ENCODE data around the gene KHK.
A peak's percentile ranks its signal among the peaks of the same experiment; 100 is the strongest.

The KHK gene

GRCh38 chr2:27123302-27124150, 37.0 kb downstream of the KHK start, which contains the start of gene ABHD1:
Gene ABHD1, plus strand, starts transcription at chr2:27123815. Its CDS starts 134 bp downstream, at chr2:27123949.
- DNase-seq (ENCODE audit: low read depth), result peak; percentile 59
- Histone ChIP-seq H3K27me3 (replicated peaks; ENCODE audit: control insufficient read depth, insufficient read depth, low read length) (peaks cover 7% of the 10 kb centered on the region), H3K4me3 (ENCODE audit: low read length) (peak within 1 kb of the TSS; percentile 80), H3K9me3 (ENCODE audit: control insufficient read depth, low read length) (no peaks in the 10 kb centered on the region), H3K36me3 (ENCODE audit: control insufficient read depth, insufficient read depth, low read length, severe bottlenecking) (no peaks in the 10 kb centered on the region), H3K9ac (ENCODE audit: low read length) (peak within 1 kb of the TSS; percentile 79), H3K4me1 (ENCODE audit: control insufficient read depth, insufficient read depth, low read length) (peaks cover 14% of the 10 kb centered on the region)

- peaks cover 10% of the 10 kb centered on the region for H3K36me3 ChIP-seq (ENCODE audit: control insufficient read depth, insufficient read depth, low read length, severe bottlenecking)
- H3K4me1 ChIP-seq (ENCODE audit: control insufficient read depth, insufficient read depth, low read length), result peaks cover 13% of the 10 kb centered on the region
- no peak overlapping the region for H3K9ac ChIP-seq (ENCODE audit: low read length)
- no peaks in the 10 kb centered on the region for H3K9me3 ChIP-seq (ENCODE audit: control insufficient read depth, low read length)
- peaks cover 7% of the 10 kb centered on the region for H3K27me3 ChIP-seq (replicated peaks; ENCODE audit: control insufficient read depth, insufficient read depth, low read length)
- no peak overlapping the region for H3K4me3 ChIP-seq (ENCODE audit: low read length)
- DNase-seq (ENCODE audit: low read depth), result no peak
Observed at GRCh38 chr2:27125104-27125503, 38.5 kb downstream of the KHK start.

- peaks cover 22% of the 10 kb centered on the region for H3K36me3 ChIP-seq (ENCODE audit: control insufficient read depth, insufficient read depth, low read length, severe bottlenecking)
- H3K27me3 ChIP-seq (replicated peaks; ENCODE audit: control insufficient read depth, insufficient read depth, low read length), result peaks cover 7% of the 10 kb centered on the region
Observed at GRCh38 chr2:27126252-27126710, 39.7 kb downstream of the KHK start.

GRCh38 chr2:27127883-27128667, 41.5 kb downstream of the KHK start:
- peaks cover 31% of the 10 kb centered on the region for H3K4me1 ChIP-seq (ENCODE audit: control insufficient read depth, insufficient read depth, low read length)
- H3K36me3 ChIP-seq (ENCODE audit: control insufficient read depth, insufficient read depth, low read length, severe bottlenecking), result peaks cover 40% of the 10 kb centered on the region
- H3K4me3 ChIP-seq (ENCODE audit: low read length), result no peak overlapping the region
- H3K9ac ChIP-seq (ENCODE audit: low read length), result no peak overlapping the region
- no peak for DNase-seq (ENCODE audit: low read depth)
- no peaks in the 10 kb centered on the region for H3K27me3 ChIP-seq (replicated peaks; ENCODE audit: control insufficient read depth, insufficient read depth, low read length)
- H3K9me3 ChIP-seq (ENCODE audit: control insufficient read depth, low read length), result no peaks in the 10 kb centered on the region

More at GRCh38 chr2:27126252-27126710, 39.7 kb downstream of the KHK start:
- H3K9me3 ChIP-seq (ENCODE audit: control insufficient read depth, low read length), result no peaks in the 10 kb centered on the region
- H3K4me3 ChIP-seq (ENCODE audit: low read length), result no peak overlapping the region
- peaks cover 14% of the 10 kb centered on the region for H3K4me1 ChIP-seq (ENCODE audit: control insufficient read depth, insufficient read depth, low read length)
- H3K9ac ChIP-seq (ENCODE audit: low read length), result peak overlapping the region; percentile 6
- no peak for DNase-seq (ENCODE audit: low read depth)

- peak overlapping the region; percentile 5 for H3K9ac ChIP-seq (ENCODE audit: low read length)
- no peak for DNase-seq (ENCODE audit: low read depth)
- H3K36me3 ChIP-seq (ENCODE audit: control insufficient read depth, insufficient read depth, low read length, severe bottlenecking), result peaks cover 41% of the 10 kb centered on the region
- no peak overlapping the region for H3K4me3 ChIP-seq (ENCODE audit: low read length)
- H3K4me1 ChIP-seq (ENCODE audit: control insufficient read depth, insufficient read depth, low read length), result peaks cover 33% of the 10 kb centered on the region
- H3K27me3 ChIP-seq (replicated peaks; ENCODE audit: control insufficient read depth, insufficient read depth, low read length), result no peaks in the 10 kb centered on the region
- H3K9me3 ChIP-seq (ENCODE audit: control insufficient read depth, low read length), result no peaks in the 10 kb centered on the region
Observed at GRCh38 chr2:27128668-27129571, 42.3 kb downstream of the KHK start.

GRCh38 chr2:27130396-27130795, 43.8 kb downstream of the KHK start:
- peaks cover 33% of the 10 kb centered on the region for H3K4me1 ChIP-seq (ENCODE audit: control insufficient read depth, insufficient read depth, low read length)
- no peak overlapping the region for H3K9ac ChIP-seq (ENCODE audit: low read length)
- H3K9me3 ChIP-seq (ENCODE audit: control insufficient read depth, low read length), result no peaks in the 10 kb centered on the region
- DNase-seq (ENCODE audit: low read depth), result no peak
- H3K4me3 ChIP-seq (ENCODE audit: low read length), result no peak overlapping the region
- no peaks in the 10 kb centered on the region for H3K27me3 ChIP-seq (replicated peaks; ENCODE audit: control insufficient read depth, insufficient read depth, low read length)
- H3K36me3 ChIP-seq (ENCODE audit: control insufficient read depth, insufficient read depth, low read length, severe bottlenecking), result peaks cover 41% of the 10 kb centered on the region

- Histone ChIP-seq H3K36me3 (ENCODE audit: control insufficient read depth, insufficient read depth, low read length, severe bottlenecking) (peaks cover 41% of the 10 kb centered on the region), H3K9ac (ENCODE audit: low read length) (peak overlapping the region; percentile 99), H3K9me3 (ENCODE audit: control insufficient read depth, low read length) (no peaks in the 10 kb centered on the region), H3K27me3 (replicated peaks; ENCODE audit: control insufficient read depth, insufficient read depth, low read length) (no peaks in the 10 kb centered on the region), H3K4me1 (ENCODE audit: control insufficient read depth, insufficient read depth, low read length) (peaks cover 25% of the 10 kb centered on the region), H3K4me3 (ENCODE audit: low read length) (peak overlapping the region; percentile 86)
- no peak for DNase-seq (ENCODE audit: low read depth)
Observed at GRCh38 chr2:27131429-27131828, 44.9 kb downstream of the KHK start.

- Histone ChIP-seq H3K4me1 (ENCODE audit: control insufficient read depth, insufficient read depth, low read length) (peaks cover 23% of the 10 kb centered on the region), H3K9ac (ENCODE audit: low read length) (peak overlapping the region; percentile 99), H3K27me3 (replicated peaks; ENCODE audit: control insufficient read depth, insufficient read depth, low read length) (no peaks in the 10 kb centered on the region), H3K9me3 (ENCODE audit: control insufficient read depth, low read length) (no peaks in the 10 kb centered on the region), H3K36me3 (ENCODE audit: control insufficient read depth, insufficient read depth, low read length, severe bottlenecking) (peaks cover 41% of the 10 kb centered on the region), H3K4me3 (ENCODE audit: low read length) (peak overlapping the region; percentile 86)
- peak; percentile 21 for DNase-seq (ENCODE audit: low read depth)
Observed at GRCh38 chr2:27133195-27133875, 46.8 kb downstream of the KHK start.

GRCh38 chr2:27133905-27134780, 47.6 kb downstream of the KHK start, which contains the start of gene PREB:
Gene PREB, minus strand, starts transcription at chr2:27134636. Its CDS starts 215 bp downstream, at chr2:27134421.
- H3K4me3 ChIP-seq (ENCODE audit: low read length), result peak within 1 kb of the TSS; percentile 86
- peaks cover 40% of the 10 kb centered on the region for H3K36me3 ChIP-seq (ENCODE audit: control insufficient read depth, insufficient read depth, low read length, severe bottlenecking)
- H3K27me3 ChIP-seq (replicated peaks; ENCODE audit: control insufficient read depth, insufficient read depth, low read length), result no peaks in the 10 kb centered on the region
- H3K4me1 ChIP-seq (ENCODE audit: control insufficient read depth, insufficient read depth, low read length), result peaks cover 23% of the 10 kb centered on the region
- peak within 1 kb of the TSS; percentile 99 for H3K9ac ChIP-seq (ENCODE audit: low read length)
- no peaks in the 10 kb centered on the region for H3K9me3 ChIP-seq (ENCODE audit: control insufficient read depth, low read length)
- peak; percentile 99 for DNase-seq (ENCODE audit: low read depth)

Measured in adipocyte (in vitro differentiated cells).